ENCODE results near the gene DNM3.

Gene DNM3

DNA sequence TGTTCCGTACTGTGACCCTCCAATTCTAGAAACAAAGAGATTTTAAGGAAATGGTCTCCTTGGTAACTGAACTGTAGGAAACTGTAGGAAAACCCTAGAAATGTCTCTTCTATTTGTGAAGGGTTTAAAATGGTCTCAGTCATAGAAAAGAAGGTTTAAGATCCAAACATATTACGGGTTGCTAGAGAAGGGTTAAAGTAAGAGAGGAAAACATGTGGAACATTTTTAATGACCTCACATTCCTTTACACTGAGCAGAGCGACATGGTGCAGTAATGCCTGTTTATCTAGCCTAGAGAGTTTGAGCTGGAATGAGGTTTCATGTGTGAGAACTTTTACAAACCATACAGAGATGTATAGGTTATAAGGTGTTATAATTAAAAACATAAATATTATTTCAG lies 542.2 kb downstream of the DNM3 start:
- Histone ChIP-seq H3K4me1 (ENCODE audit: control insufficient read depth, insufficient read depth, low read length) (no peaks in the 10 kb centered on the region), H3K27me3 (ENCODE audit: control insufficient read depth, insufficient read depth, low read length) (no peaks in the 10 kb centered on the region), H3K4me3 (ENCODE audit: low read length) (no peak overlapping the region), H3K9me3 (ENCODE audit: control insufficient read depth, low read length) (no peaks in the 10 kb centered on the region), H3K9ac (ENCODE audit: low read length) (no peak overlapping the region), H3K36me3 (ENCODE audit: control insufficient read depth, insufficient read depth, low read length) (no peaks in the 10 kb centered on the region)

DNA sequence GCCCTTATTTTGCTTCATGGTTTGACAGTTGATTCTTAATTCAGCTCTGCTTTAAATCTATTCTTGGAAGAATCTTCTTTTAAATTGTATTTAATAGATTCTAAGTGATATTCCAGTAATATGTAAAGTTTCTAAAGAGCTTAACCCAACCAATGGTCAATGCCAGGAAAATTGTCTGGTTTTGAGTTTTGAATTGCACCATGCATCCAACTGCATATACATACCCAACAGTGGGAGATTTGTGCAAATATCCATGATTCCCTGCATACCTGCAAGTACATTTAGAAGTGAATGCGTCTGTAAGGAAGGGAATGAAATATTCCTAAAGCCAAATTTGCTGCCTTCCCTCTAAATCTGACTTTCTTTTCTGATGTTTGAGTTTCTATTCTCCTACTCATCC lies 543.4 kb downstream of the DNM3 start:
- Histone ChIP-seq H3K9me3 (ENCODE audit: control insufficient read depth, low read length) (no peaks in the 10 kb centered on the region), H3K36me3 (ENCODE audit: control insufficient read depth, insufficient read depth, low read length) (no peaks in the 10 kb centered on the region), H3K4me3 (ENCODE audit: low read length) (no peak overlapping the region), H3K9ac (ENCODE audit: low read length) (no peak overlapping the region), H3K27me3 (ENCODE audit: control insufficient read depth, insufficient read depth, low read length) (no peaks in the 10 kb centered on the region), H3K4me1 (ENCODE audit: control insufficient read depth, insufficient read depth, low read length) (no peaks in the 10 kb centered on the region)

DNA sequence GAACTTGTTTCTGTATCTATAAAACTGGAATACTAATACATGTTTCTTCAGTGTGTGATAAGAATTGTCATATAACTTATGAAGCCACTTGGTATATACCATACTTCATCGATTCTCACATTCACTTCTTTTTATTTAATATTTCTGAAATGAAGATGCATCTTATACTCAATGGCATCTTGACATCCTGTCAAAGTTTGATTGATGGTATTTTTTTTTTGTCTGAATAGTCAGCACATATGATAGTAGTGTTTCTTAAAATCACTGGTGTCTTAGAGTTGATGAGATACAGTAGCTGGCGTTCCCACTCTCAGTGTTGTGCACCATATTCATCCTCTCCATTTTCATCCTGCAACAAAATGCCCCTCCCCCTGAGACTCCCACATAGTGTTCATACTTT lies 544.7 kb downstream of the DNM3 start:
- H3K9me3 ChIP-seq (ENCODE audit: control insufficient read depth, low read length) = no peaks in the 10 kb centered on the region
- no peaks in the 10 kb centered on the region for H3K4me1 ChIP-seq (ENCODE audit: control insufficient read depth, insufficient read depth, low read length)
- H3K36me3 ChIP-seq (ENCODE audit: control insufficient read depth, insufficient read depth, low read length) = no peaks in the 10 kb centered on the region
- no peaks in the 10 kb centered on the region for H3K27me3 ChIP-seq (ENCODE audit: control insufficient read depth, insufficient read depth, low read length)
- H3K9ac ChIP-seq (ENCODE audit: low read length) = no peak overlapping the region
- H3K4me3 ChIP-seq (ENCODE audit: low read length) = no peak overlapping the region

DNA sequence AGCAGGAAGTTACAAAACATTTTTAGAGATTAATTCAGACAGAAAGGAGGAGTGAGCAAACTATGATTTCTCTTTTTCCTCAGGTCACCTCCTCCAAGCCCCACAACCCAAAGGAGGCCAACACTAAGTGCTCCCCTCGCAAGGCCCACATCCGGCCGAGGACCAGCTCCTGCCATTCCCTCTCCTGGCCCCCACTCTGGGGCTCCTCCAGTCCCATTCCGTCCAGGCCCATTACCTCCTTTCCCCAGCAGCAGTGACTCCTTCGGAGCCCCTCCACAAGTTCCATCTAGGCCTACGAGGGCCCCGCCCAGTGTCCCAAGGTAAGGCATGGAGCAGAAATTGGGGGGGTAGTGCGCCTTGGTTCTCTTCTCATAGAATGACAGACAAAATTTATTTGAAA lies 547.2 kb downstream of the DNM3 start:
- Histone ChIP-seq H3K4me3 (ENCODE audit: low read length) (no peak overlapping the region), H3K27me3 (ENCODE audit: control insufficient read depth, insufficient read depth, low read length) (no peaks in the 10 kb centered on the region), H3K36me3 (ENCODE audit: control insufficient read depth, insufficient read depth, low read length) (no peaks in the 10 kb centered on the region), H3K9me3 (ENCODE audit: control insufficient read depth, low read length) (no peaks in the 10 kb centered on the region), H3K4me1 (ENCODE audit: control insufficient read depth, insufficient read depth, low read length) (no peaks in the 10 kb centered on the region), H3K9ac (ENCODE audit: low read length) (no peak overlapping the region)

DNA sequence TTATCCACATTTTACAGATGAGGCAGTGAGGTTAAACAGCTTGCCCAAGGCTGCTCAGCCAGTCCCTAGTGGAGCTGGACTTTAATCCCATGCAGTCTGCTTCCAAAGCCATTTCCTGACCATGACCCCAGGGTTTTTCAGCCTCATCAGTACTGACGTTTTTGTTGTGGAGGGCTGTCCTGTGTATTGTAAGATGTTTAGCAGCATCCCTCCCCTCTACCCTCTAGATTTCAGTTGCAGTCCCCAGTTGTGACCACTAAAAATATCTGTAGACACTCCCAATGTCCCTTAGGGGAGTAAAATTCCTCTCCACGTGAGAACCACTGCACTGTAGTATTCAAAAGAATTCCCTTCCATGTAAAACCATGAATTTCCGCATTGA lies 549.0 kb downstream of the DNM3 start:
- Histone ChIP-seq H3K9ac (ENCODE audit: low read length) (no peak overlapping the region), H3K27me3 (ENCODE audit: control insufficient read depth, insufficient read depth, low read length) (no peaks in the 10 kb centered on the region), H3K4me1 (ENCODE audit: control insufficient read depth, insufficient read depth, low read length) (peaks cover 4% of the 10 kb centered on the region), H3K4me3 (ENCODE audit: low read length) (no peak overlapping the region), H3K36me3 (ENCODE audit: control insufficient read depth, insufficient read depth, low read length) (no peaks in the 10 kb centered on the region), H3K9me3 (ENCODE audit: control insufficient read depth, low read length) (no peaks in the 10 kb centered on the region)

DNA sequence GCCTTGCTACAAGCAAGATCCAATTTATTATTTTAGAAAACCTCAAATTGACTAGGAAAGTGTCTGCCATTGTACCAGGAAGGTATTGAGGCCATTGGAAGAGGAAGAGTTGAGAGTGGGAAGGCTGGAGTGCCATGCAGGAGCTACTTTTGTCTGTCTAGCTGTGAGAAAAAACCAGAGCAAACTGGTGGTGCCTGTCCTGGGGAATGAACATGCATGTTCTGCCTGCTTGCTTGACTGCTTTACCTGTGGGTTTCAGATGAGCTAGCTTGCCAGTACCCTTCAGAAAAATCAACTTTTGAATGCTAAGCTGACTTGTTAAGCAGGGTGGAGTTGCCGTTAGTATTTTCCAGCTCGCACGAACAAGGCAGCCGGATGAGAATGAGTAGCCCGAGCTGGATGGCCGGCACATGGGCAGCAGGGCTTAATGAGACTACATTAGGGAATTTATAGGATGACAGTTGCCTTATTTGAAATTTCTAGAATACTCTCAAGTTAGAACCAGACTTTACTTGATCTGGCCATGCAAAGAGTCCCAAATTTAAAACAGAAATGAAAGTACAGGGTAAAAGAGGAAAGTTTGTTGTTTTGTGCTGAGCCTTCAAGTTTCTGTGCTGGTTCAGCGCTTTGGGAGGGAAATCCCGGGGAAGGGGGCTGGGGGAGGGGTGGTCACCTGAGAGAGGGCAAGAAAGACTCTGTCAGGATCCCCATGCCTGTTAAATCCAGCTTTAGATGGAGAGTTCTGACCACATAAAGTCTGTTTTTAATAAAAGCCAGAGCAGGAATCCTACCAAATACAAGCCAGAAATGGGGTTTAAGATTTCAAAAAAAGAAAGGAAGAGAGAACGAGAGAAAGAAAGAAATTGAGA lies 549.6 kb downstream of the DNM3 start:
- no peaks in the 10 kb centered on the region for H3K9me3 ChIP-seq (ENCODE audit: control insufficient read depth, low read length)
- no peak overlapping the region for H3K9ac ChIP-seq (ENCODE audit: low read length)
- no peaks in the 10 kb centered on the region for H3K27me3 ChIP-seq (ENCODE audit: control insufficient read depth, insufficient read depth, low read length)
- H3K4me1 ChIP-seq (ENCODE audit: control insufficient read depth, insufficient read depth, low read length) = peaks cover 4% of the 10 kb centered on the region
- H3K36me3 ChIP-seq (ENCODE audit: control insufficient read depth, insufficient read depth, low read length) = no peaks in the 10 kb centered on the region
- H3K4me3 ChIP-seq (ENCODE audit: low read length) = no peak overlapping the region

DNA sequence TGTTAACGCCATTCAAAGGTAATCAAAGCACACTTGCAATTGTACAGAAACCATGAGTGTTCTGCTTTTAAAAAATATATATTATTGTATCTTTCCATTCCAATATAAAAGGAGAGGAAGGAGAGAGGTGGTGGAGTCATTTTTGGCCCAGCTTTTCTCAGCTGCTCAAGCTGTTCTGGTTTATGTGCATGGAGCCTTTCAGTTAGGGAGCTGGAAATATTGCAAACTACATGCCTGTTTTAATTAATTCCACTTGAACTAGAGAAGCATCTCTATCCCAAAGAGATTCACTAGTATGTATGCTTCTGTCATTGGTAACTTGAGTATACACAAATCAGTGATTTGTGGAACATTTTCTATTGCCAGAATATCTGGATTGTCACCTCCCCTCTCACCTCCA lies 550.7 kb downstream of the DNM3 start:
- Histone ChIP-seq H3K9ac (ENCODE audit: low read length) (no peak overlapping the region), H3K4me3 (ENCODE audit: low read length) (no peak overlapping the region), H3K27me3 (ENCODE audit: control insufficient read depth, insufficient read depth, low read length) (no peaks in the 10 kb centered on the region), H3K36me3 (ENCODE audit: control insufficient read depth, insufficient read depth, low read length) (no peaks in the 10 kb centered on the region), H3K9me3 (ENCODE audit: control insufficient read depth, low read length) (no peaks in the 10 kb centered on the region), H3K4me1 (ENCODE audit: control insufficient read depth, insufficient read depth, low read length) (peaks cover 4% of the 10 kb centered on the region)

DNA sequence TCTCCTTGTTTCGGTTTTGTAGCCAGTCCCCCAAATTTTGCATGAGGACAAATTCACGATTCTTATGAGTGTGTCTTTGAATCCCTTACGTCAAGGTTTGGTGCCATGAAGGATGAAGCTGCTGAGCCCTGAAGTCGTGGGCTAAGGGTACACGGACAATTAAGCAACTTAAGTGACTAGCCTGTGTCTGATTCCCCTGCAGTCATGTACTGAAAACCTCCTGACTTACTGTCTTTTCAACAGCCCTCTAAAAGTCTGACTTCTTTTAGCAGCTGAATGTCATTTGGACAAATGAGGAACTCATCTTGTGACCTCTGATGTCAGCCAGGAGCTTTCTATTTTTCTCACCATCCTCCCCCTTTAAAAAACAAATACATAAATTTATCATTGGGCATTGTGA lies 552.1 kb downstream of the DNM3 start:
- Histone ChIP-seq H3K36me3 (ENCODE audit: control insufficient read depth, insufficient read depth, low read length) (no peaks in the 10 kb centered on the region), H3K27me3 (ENCODE audit: control insufficient read depth, insufficient read depth, low read length) (no peaks in the 10 kb centered on the region), H3K9ac (ENCODE audit: low read length) (no peak overlapping the region), H3K4me1 (ENCODE audit: control insufficient read depth, insufficient read depth, low read length) (peaks cover 4% of the 10 kb centered on the region), H3K4me3 (ENCODE audit: low read length) (no peak overlapping the region), H3K9me3 (ENCODE audit: control insufficient read depth, low read length) (no peaks in the 10 kb centered on the region)

DNA sequence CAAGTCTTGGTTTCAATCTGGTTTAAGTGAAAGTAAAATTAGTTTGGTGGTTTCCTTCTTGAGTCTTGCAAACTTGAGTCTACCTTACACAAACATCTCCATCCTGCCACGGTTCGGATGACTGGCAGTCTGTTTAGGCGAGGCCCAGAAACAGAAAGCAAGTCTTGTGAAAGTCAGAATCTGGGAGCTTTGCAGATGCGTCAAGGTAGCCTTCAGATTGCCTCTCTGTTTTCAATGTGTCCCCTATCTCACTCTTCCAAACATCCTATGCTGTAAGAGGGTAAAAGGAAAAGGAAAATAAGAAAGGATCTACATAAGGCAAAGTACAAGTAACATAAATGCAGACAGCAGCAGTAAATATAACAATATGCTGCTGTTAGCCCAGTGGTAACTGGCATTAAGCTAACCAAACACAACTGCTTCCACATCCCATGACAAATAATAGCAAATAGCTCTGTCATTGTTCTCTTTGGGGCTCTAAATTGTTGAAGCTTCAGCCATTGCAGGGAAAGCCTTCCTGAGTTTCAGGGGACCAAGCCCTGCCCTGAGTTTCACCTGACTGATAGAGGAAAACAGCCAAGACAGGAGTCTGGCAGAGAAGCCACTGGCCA lies 552.9 kb downstream of the DNM3 start:
- Histone ChIP-seq H3K4me1 (ENCODE audit: control insufficient read depth, insufficient read depth, low read length) (peaks cover 6% of the 10 kb centered on the region), H3K27me3 (ENCODE audit: control insufficient read depth, insufficient read depth, low read length) (no peaks in the 10 kb centered on the region), H3K4me3 (ENCODE audit: low read length) (no peak overlapping the region), H3K9me3 (ENCODE audit: control insufficient read depth, low read length) (no peaks in the 10 kb centered on the region), H3K9ac (ENCODE audit: low read length) (no peak overlapping the region), H3K36me3 (ENCODE audit: control insufficient read depth, insufficient read depth, low read length) (no peaks in the 10 kb centered on the region)

DNA sequence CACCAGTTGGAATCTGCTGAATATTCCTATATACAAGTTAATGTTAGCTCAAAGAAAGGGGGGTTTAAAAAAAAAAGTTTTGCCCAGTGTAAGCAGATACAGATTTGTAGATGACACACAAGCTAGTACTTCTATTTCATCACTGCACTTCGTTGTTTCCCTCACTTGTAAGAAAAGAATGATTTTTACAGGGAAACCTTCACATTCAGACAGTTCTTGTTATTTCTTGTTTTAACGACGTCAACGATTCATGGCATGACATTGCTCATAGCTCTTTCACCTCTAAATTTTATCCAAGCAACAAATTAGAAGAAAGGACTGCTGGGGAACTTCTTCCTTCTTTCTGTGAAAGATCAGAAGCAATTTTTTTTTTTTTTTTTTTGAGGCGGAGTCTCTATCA lies 553.5 kb downstream of the DNM3 start:
- Histone ChIP-seq H3K9ac (ENCODE audit: low read length) (no peak overlapping the region), H3K9me3 (ENCODE audit: control insufficient read depth, low read length) (no peaks in the 10 kb centered on the region), H3K4me3 (ENCODE audit: low read length) (no peak overlapping the region), H3K4me1 (ENCODE audit: control insufficient read depth, insufficient read depth, low read length) (peaks cover 7% of the 10 kb centered on the region), H3K36me3 (ENCODE audit: control insufficient read depth, insufficient read depth, low read length) (no peaks in the 10 kb centered on the region), H3K27me3 (ENCODE audit: control insufficient read depth, insufficient read depth, low read length) (no peaks in the 10 kb centered on the region)

DNA sequence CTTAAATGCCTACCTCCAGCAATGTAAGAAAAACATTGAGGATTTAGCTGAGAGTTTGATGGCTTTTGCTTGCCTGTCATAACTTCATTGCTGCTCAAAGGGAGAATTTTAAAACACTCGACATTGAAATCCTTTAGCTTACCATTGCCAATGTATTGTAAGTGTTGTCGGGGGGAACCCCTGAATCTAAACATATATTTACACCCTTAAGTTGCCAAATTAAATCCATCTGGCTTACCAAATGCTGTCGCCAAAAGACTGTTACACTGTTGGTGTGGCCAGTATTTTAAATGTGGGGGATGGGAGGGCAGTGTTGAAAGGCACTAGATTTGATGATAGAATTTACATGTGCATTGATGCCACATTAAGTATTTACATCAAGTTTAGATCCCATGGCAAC lies 554.3 kb downstream of the DNM3 start:
- Histone ChIP-seq H3K27me3 (ENCODE audit: control insufficient read depth, insufficient read depth, low read length) (no peaks in the 10 kb centered on the region), H3K4me3 (ENCODE audit: low read length) (no peak overlapping the region), H3K4me1 (ENCODE audit: control insufficient read depth, insufficient read depth, low read length) (peaks cover 7% of the 10 kb centered on the region), H3K36me3 (ENCODE audit: control insufficient read depth, insufficient read depth, low read length) (no peaks in the 10 kb centered on the region), H3K9me3 (ENCODE audit: control insufficient read depth, low read length) (no peaks in the 10 kb centered on the region), H3K9ac (ENCODE audit: low read length) (no peak overlapping the region)

DNA sequence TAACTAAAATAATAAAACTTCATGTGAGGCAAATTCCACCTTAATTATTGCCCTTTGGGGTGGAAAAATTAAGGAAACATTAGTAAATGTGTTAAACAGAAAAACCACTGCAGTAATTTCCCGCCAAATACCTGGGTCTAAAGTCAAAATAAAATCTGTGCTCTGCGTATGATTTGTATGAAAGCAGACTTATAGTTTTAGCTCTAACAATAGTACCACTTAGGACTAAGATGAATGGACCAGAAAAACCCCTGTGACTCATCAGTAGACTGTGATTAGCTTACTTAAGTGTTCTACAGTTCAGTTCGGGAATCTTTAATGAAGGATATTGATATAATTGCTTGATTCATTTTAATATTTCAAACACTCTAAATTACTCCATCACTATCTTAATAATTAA lies 555.9 kb downstream of the DNM3 start:
- Histone ChIP-seq H3K4me3 (ENCODE audit: low read length) (no peak overlapping the region), H3K9ac (ENCODE audit: low read length) (no peak overlapping the region), H3K36me3 (ENCODE audit: control insufficient read depth, insufficient read depth, low read length) (no peaks in the 10 kb centered on the region), H3K9me3 (ENCODE audit: control insufficient read depth, low read length) (no peaks in the 10 kb centered on the region), H3K4me1 (ENCODE audit: control insufficient read depth, insufficient read depth, low read length) (peaks cover 7% of the 10 kb centered on the region), H3K27me3 (ENCODE audit: control insufficient read depth, insufficient read depth, low read length) (no peaks in the 10 kb centered on the region)

Data from mucosa of stomach (tissue), 1 donor.